CD14-positive monocyte (primary cell): ENCODE data around the gene DCDC2B. TPM values are rescaled to one million over a fixed set of nuclear protein-coding genes. Genes with fewer than 3 reads are reported as not detected.
A peak's percentile ranks its signal among the peaks of the same experiment; 100 is the strongest.

Experiments used
- DNase-seq, 3 donors: peaks; one replicate each; pipeline ENCODE4 v3.0.0-alpha.2; 2011 to 2022
- H2AFZ ChIP-seq: 2 replicates; pipeline ENCODE4 v1.6.0; 2012; ENCODE audit warnings: mild to moderate bottlenecking, low read depth, low read length, inconsistent platforms; ENCODE audit not compliant: insufficient read depth, poor library complexity, severe bottlenecking
- H3K27ac ChIP-seq, 2 donors: 1 replicate in 1 of 2; 2 replicates in 1 of 2; pipeline ENCODE4 v1.5.1; 2012 to 2013; ENCODE audit warnings: low read length in 2 of 2, control low read depth in 1 of 2, inconsistent platforms in 1 of 2, low read depth in 1 of 2, mild to moderate bottlenecking in 1 of 2
- H3K27me3 ChIP-seq, 2 donors: one replicate each; pipeline versions ENCODE4 v1.6.0 to v1.6.1; 2011 to 2013; ENCODE audit warnings: low read length in 2 of 2; ENCODE audit not compliant: control insufficient read depth in 2 of 2, insufficient read depth in 2 of 2
- H3K36me3 ChIP-seq, 2 donors: replicated peaks in 1 of 2; 1 replicate in 1 of 2; 2 replicates in 1 of 2; pipeline versions ENCODE4 v1.5.1 to v1.6.1; 2012 to 2013; ENCODE audit warnings: low read length in 2 of 2, control low read depth in 1 of 2, inconsistent platforms in 1 of 2, mild to moderate bottlenecking in 1 of 2; ENCODE audit not compliant: insufficient read depth in 2 of 2, control insufficient read depth in 1 of 2
- H3K4me1 ChIP-seq, 2 donors: 1 replicate in 1 of 2; 2 replicates in 1 of 2; pipeline versions ENCODE4 v1.5.1 to v1.6.1; 2012 to 2013; ENCODE audit warnings: low read length in 2 of 2, control low read depth in 1 of 2, inconsistent platforms in 1 of 2, mild to moderate bottlenecking in 1 of 2, moderate library complexity in 1 of 2; ENCODE audit not compliant: insufficient read depth in 2 of 2, control insufficient read depth in 1 of 2
- H3K4me2 ChIP-seq: replicated peaks from 2 replicates; pipeline ENCODE3; 2012; ENCODE audit warnings: low read length, moderate library complexity, mild to moderate bottlenecking; ENCODE audit not compliant: poor library complexity, severe bottlenecking; ENCODE audit errors: extremely low read depth
- H3K4me3 ChIP-seq, 3 experiments: fragments of 200-600 bp in 1 of 3; sonication (generic) in 1 of 3; replicated peaks in 1 of 3; 1 replicate in 2 of 3; 2 replicates in 1 of 3; pipeline ENCODE4 v1.5.1; 2011 to 2013; ENCODE audit warnings: low read length in 3 of 3, mild to moderate bottlenecking in 3 of 3, control low read depth in 2 of 3, low read depth in 2 of 3, inconsistent platforms in 1 of 3, moderate library complexity in 1 of 3
- H3K79me2 ChIP-seq: 2 replicates; pipeline ENCODE4 v1.6.0; 2012; ENCODE audit warnings: mild to moderate bottlenecking, control low read depth, inconsistent platforms, low read length, moderate library complexity; ENCODE audit not compliant: insufficient read depth
- H3K9ac ChIP-seq: 2 replicates; pipeline ENCODE4 v1.6.0; 2017; ENCODE audit warnings: low read length, mild to moderate bottlenecking; ENCODE audit not compliant: insufficient read depth, poor library complexity, severe bottlenecking
- H3K9me3 ChIP-seq, 2 donors: replicated peaks in 1 of 2; 1 replicate in 1 of 2; 2 replicates in 1 of 2; pipeline versions ENCODE4 v1.5.1 to v1.6.1; 2012 to 2013; ENCODE audit warnings: low read length in 2 of 2, control low read depth in 1 of 2; ENCODE audit not compliant: control insufficient read depth in 1 of 2, insufficient read depth in 1 of 2
- H4K20me1 ChIP-seq: 2 replicates; pipeline ENCODE4 v1.6.0; 2012; ENCODE audit warnings: mild to moderate bottlenecking, low read length, control low read depth, moderate library complexity; ENCODE audit not compliant: insufficient read depth
- H3K27ac Mint-ChIP-seq, 7 donors: one replicate each; pipeline ENCODE4 v1.8.0; 2020; ENCODE audit warnings: mild to moderate bottlenecking in 7 of 7, mixed read lengths in 7 of 7, moderate library complexity in 6 of 7, inconsistent platforms in 2 of 7
- H3K27me3 Mint-ChIP-seq, 3 donors: one replicate each; pipeline ENCODE4 v1.8.0; 2021 to 2022; ENCODE audit warnings: low read depth in 3 of 3, mild to moderate bottlenecking in 3 of 3, mixed read lengths in 3 of 3, moderate library complexity in 3 of 3, inconsistent platforms in 1 of 3
- H3K36me3 Mint-ChIP-seq, 2 donors: one replicate each; pipeline ENCODE4 v1.8.0; 2020; ENCODE audit warnings: mixed read lengths in 2 of 2, inconsistent platforms in 1 of 2, mild to moderate bottlenecking in 1 of 2
- H3K4me1 Mint-ChIP-seq: one replicate; pipeline ENCODE4 v1.8.0; 2020; ENCODE audit warnings: mild to moderate bottlenecking, mixed read lengths
- H3K4me3 Mint-ChIP-seq, 2 donors: one replicate each; pipeline ENCODE4 v1.8.0; 2020; ENCODE audit warnings: mild to moderate bottlenecking in 2 of 2, mixed read lengths in 2 of 2, moderate library complexity in 1 of 2
- H3K9me3 Mint-ChIP-seq, 7 donors: one replicate each; pipeline ENCODE4 v1.8.0; 2020 to 2022; ENCODE audit warnings: mixed read lengths in 7 of 7, mild to moderate bottlenecking in 6 of 7, moderate library complexity in 6 of 7, inconsistent platforms in 2 of 7
- CTCF ChIP-seq: fragments of 200-600 bp; IDR thresholded peaks from one replicate; pipeline ENCODE4 v1.8.0; 2022; ENCODE audit warnings: antibody characterized with exemption, mild to moderate bottlenecking
- WGBS: methylation state at CpG from one replicate; pipeline ENCODE4 v1.1.5; 2013; ENCODE audit warnings: missing lambda C conversion rate; ENCODE audit not compliant: insufficient coverage; 5-methylcytosine and 5-hydroxymethylcytosine counted together
- intact Hi-C, 2 donors: fragments of 100-400 bp; cut with micrococcal nuclease; formaldehyde crosslinking; loops; one replicate each; pipeline versions ENCODE4 v1.15.0 to v1.15.1; 2023
- polyA plus RNA-seq, 3 donors: library from polyadenylated mRNA; depleted of rRNA in 1 of 3; unstranded in 2 of 3; stranded (reverse) in 1 of 3; fragments of 300-500 nt in 2 of 3; fragments of >200 nt in 1 of 3; fragmentation: Illumina TruSeq in 2 of 3; gene quantifications; 1 replicate in 2 of 3; 2 replicates in 1 of 3; pipeline ENCODE4 v1.2.3, GENCODE V29; 2012 to 2021

The DCDC2B gene
- polyA plus RNA-seq, 3 donors, result not detected

DNA sequence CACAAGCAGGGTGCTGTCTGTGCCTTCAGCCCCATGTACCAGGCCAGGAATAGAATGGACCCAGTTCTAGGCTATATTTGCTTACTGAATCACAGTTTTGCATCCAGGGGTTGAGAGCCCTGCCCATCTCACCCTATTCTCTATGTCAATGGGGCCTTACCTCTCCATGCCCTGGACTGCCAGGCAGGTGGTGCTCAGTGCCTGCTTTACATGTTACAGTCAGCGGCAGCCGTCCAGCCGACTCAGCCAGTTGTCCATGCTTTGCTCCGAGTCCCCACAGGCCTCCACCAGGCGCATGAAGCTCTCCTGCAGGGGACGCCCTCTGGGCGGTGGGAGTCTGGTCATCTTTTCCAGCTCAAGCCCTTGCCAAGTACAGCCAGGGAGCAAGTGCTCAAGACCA lies 25.9 kb downstream of the DCDC2B start:
- no peak for TF ChIP-seq CTCF
- Mint-ChIP-seq H3K27me3 (peaks cover 7 to 9% (median 7%) of the 10 kb centered on the region in 3 donors), H3K4me1 (no peaks in the 10 kb centered on the region), H3K27ac (no peak overlapping the region), H3K36me3 (peaks cover 22 to 28% of the 10 kb centered on the region in 2 donors), H3K4me3 (no peak overlapping the region), H3K9me3 (no peaks in the 10 kb centered on the region)
- intact Hi-C loops, result no loop called here
- Histone ChIP-seq H3K4me3 (no peak overlapping the region), H2AFZ (no peak overlapping the region), H3K9ac (no peak overlapping the region), H3K9me3 (no peaks in the 10 kb centered on the region), H3K36me3 (peaks cover 21 to 26% of the 10 kb centered on the region in 2 donors), H3K79me2 (no peaks in the 10 kb centered on the region), H3K27me3 (peaks cover 0 to 10% of the 10 kb centered on the region in 2 donors), H3K4me2 (no peak overlapping the region), H3K4me1 (no peaks in the 10 kb centered on the region), H3K27ac (no peak overlapping the region), H4K20me1 (no peaks in the 10 kb centered on the region)
- WGBS, result 97% methylated on average over 7 of the region's 7 CpGs
- DNase-seq, result no peak

DNA sequence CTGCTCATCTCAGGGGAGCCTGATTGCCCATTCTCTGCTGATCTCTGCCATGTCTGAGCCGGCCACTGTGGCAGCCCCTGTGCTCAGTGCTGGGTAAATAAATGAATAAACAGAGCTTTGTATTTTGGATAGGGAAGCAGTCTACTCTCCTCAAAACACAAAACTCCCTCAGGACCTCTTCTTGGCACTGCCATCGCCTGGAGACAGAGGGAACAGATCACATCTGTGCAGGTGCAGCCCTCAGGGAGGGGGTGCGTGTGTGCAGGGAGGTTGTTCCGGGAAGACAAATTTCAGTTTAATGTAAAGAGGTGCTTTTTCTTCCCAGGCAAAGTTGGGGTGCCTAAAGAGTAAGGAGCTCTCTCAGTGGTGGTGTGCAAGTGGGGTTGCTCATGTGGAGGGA lies 30.4 kb downstream of the DCDC2B start:
- Mint-ChIP-seq H3K9me3 (peaks cover 0 to 3% (median 0%) of the 10 kb centered on the region in 7 donors), H3K4me1 (peaks cover 24% of the 10 kb centered on the region), H3K27me3 (peaks cover 24 to 33% (median 29%) of the 10 kb centered on the region in 3 donors), H3K4me3 (peak overlapping the region in 1 of 2 donors; percentile 88), H3K36me3 (no peaks in the 10 kb centered on the region), H3K27ac (no peak overlapping the region)
- Histone ChIP-seq H3K36me3 (no peaks in the 10 kb centered on the region), H4K20me1 (no peaks in the 10 kb centered on the region), H3K4me1 (peaks cover 20 to 29% of the 10 kb centered on the region in 2 donors), H3K27me3 (peaks cover 0 to 30% of the 10 kb centered on the region in 2 donors), H3K4me2 (no peak overlapping the region), H3K27ac (no peak overlapping the region), H2AFZ (no peak overlapping the region), H3K79me2 (no peaks in the 10 kb centered on the region), H3K9me3 (no peaks in the 10 kb centered on the region), H3K4me3 (no peak overlapping the region), H3K9ac (no peak overlapping the region)
- TF ChIP-seq CTCF, result no peak
- WGBS, result 100% methylated on average over 2 of the region's 4 CpGs
- DNase-seq, result no peak
- intact Hi-C loops, result no loop called here
